ENCODE measurements around the gene HSPBP1. TPM values are rescaled to one million over a fixed set of nuclear protein-coding genes. Genes with fewer than 3 reads are reported as not detected.

The HSPBP1 gene
- total and polyA plus RNA-seq, 9 of the 15 experiments (the other 6 are each of a cell fraction or from before 2014, with no cell fraction given): 0.83 to 81.3 (median 21.8) TPM

GRCh38 chr19:55258828-55259539, 20.9 kb downstream of the HSPBP1 start, which contains the start of gene PPP6R1 (continued):
- peak in 1 of 2 experiments; percentile 74; a peak in 3 of 4 replicates for TF ChIP-seq ZMIZ1 (IDR thresholded peaks at IDR 0.05; ENCODE audit: low read depth in 2 of 2, low read length in 2 of 2)
- no peak for TF ChIP-seq ZFPM2 (CRISPR knock-in tag; IDR thresholded peaks at IDR 0.05)
- TF ChIP-seq STAT6 (CRISPR knock-in tag; IDR thresholded peaks at IDR 0.05): 0 out of 2 replicates have a peak, but pooled peaks have one; percentile 3
- no peak for TF ChIP-seq SIRT6 (IDR thresholded peaks at IDR 0.05; ENCODE audit: low read depth, low read length)
- TF ChIP-seq RBBP5 (IDR thresholded peaks at IDR 0.05; ENCODE audit: borderline replicate concordance, insufficient read depth, low read length, poor library complexity, severe bottlenecking): no peak
- peak in 1 of 2 experiments; percentile 88; a peak in 2 of 4 replicates for TF ChIP-seq KDM4B (IDR thresholded peaks at IDR 0.05; ENCODE audit: borderline replicate concordance in 2 of 2, low read depth in 1 of 2)
- peak; percentile 18 for TF ChIP-seq SAFB (IDR thresholded peaks at IDR 0.05; ENCODE audit: borderline replicate concordance, low read depth, low read length)
- no peak for TF ChIP-seq IRF2 (CRISPR knock-in tag; IDR thresholded peaks at IDR 0.05)
- no peak for TF ChIP-seq ZZZ3 (IDR thresholded peaks at IDR 0.05)
- TF ChIP-seq ZNF589 (CRISPR knock-in tag; IDR thresholded peaks at IDR 0.05; ENCODE audit: low read depth): peak; percentile 82
- peak; percentile 95 for TF ChIP-seq KLF13 (tag; IDR thresholded peaks at IDR 0.05; ENCODE audit: borderline replicate concordance, low read depth)
- TF ChIP-seq ZNF253 (CRISPR knock-in tag; conservative IDR thresholded peaks at IDR 0.05): no peak
- TF ChIP-seq CREB1 (IDR thresholded peaks at IDR 0.05): peak; percentile 37; the same call in 1 of the 2 replicates
- TF ChIP-seq CREB1 (CRISPR knock-in tag; IDR thresholded peaks at IDR 0.05): peak; percentile 79
- peak; percentile 64; the same call in 1 of the 2 replicates for TF ChIP-seq TCF7 (IDR thresholded peaks at IDR 0.05; ENCODE audit: borderline replicate concordance)
- peak; percentile 82 for TF ChIP-seq THAP12 (CRISPR knock-in tag; IDR thresholded peaks at IDR 0.05)
- peak; percentile 93 for TF ChIP-seq HMGN3 (IDR thresholded peaks at IDR 0.05; ENCODE audit: borderline replicate concordance, extremely low read depth, insufficient read length, low read depth, low read length)
- peak; percentile 96 for TF ChIP-seq TARDBP (IDR thresholded peaks at IDR 0.05)
- TF ChIP-seq POLR2G (IDR thresholded peaks at IDR 0.05; ENCODE audit: low read depth, low read length): peak; percentile 92
